CD4-positive, alpha-beta T cell treated with Interleukin-4 for 1 hour (primary cell): ENCODE results near the gene C22orf15.
A peak's percentile ranks its signal among the peaks of the same experiment; 100 is the strongest.

ENCODE experiments used
- DNase-seq, 2 donors: peaks; one replicate each; pipeline ENCODE4 v3.0.0-alpha.2; 2020 to 2022

The C22orf15 gene

GRCh38 chr22:23790819-23791737, 28.3 kb downstream of the C22orf15 start:
- DNase-seq, result no peak

- DNase-seq, result no peak
These were observed 29.2 kb downstream of the C22orf15 start for GRCh38 chr22:23791738-23792645.

- DNase-seq, result no peak
These were observed 30.5 kb downstream of the C22orf15 start for GRCh38 chr22:23793326-23793725.

- DNase-seq, result no peak
These were observed 33.7 kb downstream of the C22orf15 start for GRCh38 chr22:23796461-23796860.

- DNase-seq, result peak in 1 of 2 donors; percentile 49
These were observed 37.8 kb downstream of the C22orf15 start for GRCh38 chr22:23800297-23801237.

- DNase-seq, result no peak
These were observed 38.5 kb downstream of the C22orf15 start for GRCh38 chr22:23801238-23801821.

- no peak for DNase-seq
These were observed 39.1 kb downstream of the C22orf15 start for GRCh38 chr22:23801886-23802377.

- no peak for DNase-seq
These were observed 40.4 kb downstream of the C22orf15 start for GRCh38 chr22:23803001-23803819.

GRCh38 chr22:23804781-23805291, 42.0 kb downstream of the C22orf15 start:
- no peak for DNase-seq

- DNase-seq, result no peak
These were observed 44.0 kb downstream of the C22orf15 start for GRCh38 chr22:23806837-23807236.

- DNase-seq, result no peak
These were observed 49.6 kb downstream of the C22orf15 start for GRCh38 chr22:23812378-23812777.
